HepG2 (cell line): ENCODE results near the gene BACH1. TPM values are rescaled to one million over a fixed set of nuclear protein-coding genes. Genes with fewer than 3 reads are reported as not detected.

Experiments used
- ATAC-seq: fragments of 200-7000 bp; cut with Tn5 transposase; 3 replicates; pipeline ENCODE4 v1.9.1; 2020; ENCODE audit warnings: mild to moderate bottlenecking, moderate library complexity
- BruUV-seq: library from RNA; stranded (reverse); fragments of 400-500 nt; replicated peaks from 2 replicates; lab custom pipeline; 2021; lab: Mats Ljungman, UMichigan
- CTCF ChIA-PET: fragments of 300-600 bp; formaldehyde crosslinking; extraction: SDS; loops from one replicate; lab custom pipeline; 2021; ENCODE audit warnings: low total read pairs, inconsistent platforms, low intra/inter-chr PET ratio; lab: Yijun Ruan, JAX
- POLR2A ChIA-PET: fragments of 350-600 bp; sonication (Branson Sonifier 250); formaldehyde crosslinking; loops from one replicate; lab custom pipeline; 2020; ENCODE audit warnings: antibody characterized with exemption, inconsistent platforms; lab: Yijun Ruan, JAX
- DNase-seq: peaks from one replicate; pipeline ENCODE4 v3.0.0-alpha.2; 2015; ENCODE audit warnings: low spot score
- FAIRE-seq: peaks from 3 replicates; lab custom pipeline; 2011; peaks lifted over from hg19 to GRCh38; lab: Jason Lieb, UNC
- H2AFZ ChIP-seq: one replicate; pipeline ENCODE4 v1.6.1; 2011; ENCODE audit warnings: low read length, inconsistent platforms
- H3K27ac ChIP-seq: fragments of 300-600 bp; 3 replicates; pipeline ENCODE4 v1.8.0; 2011; ENCODE audit warnings: mixed run types, mild to moderate bottlenecking, mixed read lengths, low read length, inconsistent platforms; ENCODE audit not compliant: insufficient read depth; ENCODE audit errors: extremely low read length
- H3K27me3 ChIP-seq, 2 experiments: fragments of 200-600 bp in 1 of 2; 2 replicates in 1 of 2; 3 replicates in 1 of 2; pipeline versions ENCODE4 v1.6.0 to v1.8.0; 2011; ENCODE audit warnings: low read length in 2 of 2, mild to moderate bottlenecking in 2 of 2, moderate library complexity in 2 of 2, inconsistent platforms in 1 of 2; ENCODE audit not compliant: insufficient read depth in 2 of 2, control insufficient read depth in 1 of 2
- H3K36me3 ChIP-seq, 2 experiments: fragments of 200-600 bp in 1 of 2; replicated peaks in 1 of 2; 2 replicates in 1 of 2; 3 replicates in 1 of 2; pipeline versions ENCODE4 v1.5.1 to v1.8.0; 2011; ENCODE audit warnings: low read length in 2 of 2, inconsistent platforms in 1 of 2; ENCODE audit not compliant: insufficient read depth in 2 of 2, control insufficient read depth in 1 of 2
- H3K4me1 ChIP-seq: 2 replicates; pipeline ENCODE4 v1.5.1; 2012; ENCODE audit warnings: low read length, inconsistent platforms; ENCODE audit not compliant: insufficient read depth
- H3K4me2 ChIP-seq: 2 replicates; pipeline ENCODE4 v1.6.0; 2011; ENCODE audit warnings: low read depth, low read length, inconsistent platforms
- H3K4me3 ChIP-seq, 3 experiments: fragments of 200-600 bp in 1 of 3; sonication (generic), shearing (Covaris generic) in 1 of 3; replicated peaks in 1 of 3; 2 replicates each; pipeline ENCODE4 v1.5.1; 2011 to 2016; ENCODE audit warnings: low read length in 3 of 3, inconsistent platforms in 2 of 3, low read depth in 2 of 3, mild to moderate bottlenecking in 2 of 3, control low read depth in 1 of 3, mixed read lengths in 1 of 3; ENCODE audit not compliant: insufficient read depth in 1 of 3
- H3K79me2 ChIP-seq: one replicate; pipeline ENCODE4 v1.6.1; 2011; ENCODE audit warnings: low read length, inconsistent platforms; ENCODE audit not compliant: insufficient read depth
- H3K9ac ChIP-seq: 2 replicates; pipeline ENCODE4 v1.6.0; 2011; ENCODE audit warnings: mild to moderate bottlenecking, low read depth, low read length, inconsistent platforms; ENCODE audit not compliant: insufficient read depth
- H3K9me3 ChIP-seq: 2 replicates; pipeline ENCODE4 v1.5.1; 2012; ENCODE audit warnings: mild to moderate bottlenecking, low read length
- H4K20me1 ChIP-seq: 2 replicates; pipeline ENCODE4 v1.6.0; 2011; ENCODE audit warnings: inconsistent platforms, mild to moderate bottlenecking, low read length, moderate library complexity; ENCODE audit not compliant: insufficient read depth
- CEBPB ChIP-seq: IDR thresholded peaks from 2 replicates; pipeline ENCODE4 v1.6.1; 2011; ENCODE audit warnings: low read depth, low read length, improper control_type of control experiment, borderline replicate concordance
- DRAP1 ChIP-seq: IDR thresholded peaks from 2 replicates; pipeline ENCODE4 v1.6.1; 2016; ENCODE audit warnings: missing genetic modification reagents, missing compliant biosample characterization
- GPN1 ChIP-seq: sonication (generic); formaldehyde crosslinking; IDR thresholded peaks from 2 replicates; pipeline ENCODE4 v1.5.1; 2020; ENCODE audit warnings: missing genetic modification reagents, borderline replicate concordance
- HNRNPK ChIP-seq: fragments of 200-400 bp; formaldehyde crosslinking; IDR thresholded peaks from 2 replicates; pipeline ENCODE4 v1.6.1; 2018; ENCODE audit warnings: low read length, low read depth, moderate library complexity, mild to moderate bottlenecking; ENCODE audit not compliant: poor library complexity, severe bottlenecking
- ISL2 ChIP-seq: sonication (generic); formaldehyde crosslinking; IDR thresholded peaks from 2 replicates; pipeline ENCODE4 v1.5.0; 2020; ENCODE audit warnings: missing genetic modification reagents
- JDP2 ChIP-seq: sonication (generic); formaldehyde crosslinking; IDR thresholded peaks from 2 replicates; pipeline ENCODE4 v1.8.1; 2022; ENCODE audit warnings: missing genetic modification reagents, borderline replicate concordance
- RELA ChIP-seq: sonication (generic); formaldehyde crosslinking; IDR thresholded peaks from 2 replicates; pipeline ENCODE4 v1.4.0; 2020; ENCODE audit warnings: missing genetic modification reagents
- SNAPC5 ChIP-seq: sonication (generic); formaldehyde crosslinking; IDR thresholded peaks from 2 replicates; pipeline ENCODE4 v1.8.1; 2023; ENCODE audit warnings: mild to moderate bottlenecking, missing genetic modification reagents, borderline replicate concordance
- SNRNP70 ChIP-seq: fragments of 200-400 bp; formaldehyde crosslinking; IDR thresholded peaks from 2 replicates; pipeline ENCODE4 v1.6.1; 2017; ENCODE audit warnings: mild to moderate bottlenecking, low read depth, low read length, moderate library complexity
- SPEN ChIP-seq: sonication (generic); formaldehyde crosslinking; IDR thresholded peaks from 2 replicates; pipeline ENCODE4 v1.5.1; 2020; ENCODE audit warnings: low read depth, mild to moderate bottlenecking, missing genetic modification reagents
- TCF7 ChIP-seq: sonication (generic); IDR thresholded peaks from 2 replicates; pipeline ENCODE4 v1.6.1; 2016; ENCODE audit warnings: antibody characterized with exemption, low read depth
- U2AF1 ChIP-seq: fragments of 200-400 bp; formaldehyde crosslinking; optimal IDR thresholded peaks from 2 replicates; pipeline ENCODE3; 2017; ENCODE audit warnings: mild to moderate bottlenecking, low read depth, low read length
- ZBTB26 ChIP-seq: IDR thresholded peaks from 2 replicates; pipeline ENCODE4 v1.6.1; 2016; ENCODE audit warnings: missing compliant biosample characterization, missing genetic modification reagents, borderline replicate concordance
- ZNF558 ChIP-seq: sonication (generic); formaldehyde crosslinking; IDR thresholded peaks from 2 replicates; pipeline ENCODE4 v1.9.0; 2022; ENCODE audit warnings: mild to moderate bottlenecking, missing genetic modification reagents, borderline replicate concordance
- ZNF614 ChIP-seq: IDR thresholded peaks from 2 replicates; pipeline ENCODE4 v1.6.1; 2018; ENCODE audit warnings: missing biosample characterization, missing genetic modification reagents, inconsistent platforms, borderline replicate concordance
- WGBS: methylation state at CpG from one replicate; pipeline ENCODE4 v1.1.6; 2017; ENCODE audit warnings: low lambda C conversion rate; 5-methylcytosine and 5-hydroxymethylcytosine counted together
- in situ Hi-C: cut with HindIII; loops from 2 replicates; pipeline ENCODE4 v1.10.0; 2017; ENCODE audit warnings: low pct_unique_long_range_greater_than_20kb; ENCODE audit not compliant: extremely low pct_ligation_motif_present
- intact Hi-C: fragments of 100-400 bp; cut with micrococcal nuclease; formaldehyde crosslinking; loops from one replicate; pipeline ENCODE4 v1.10.0; 2022; ENCODE audit not compliant: unreplicated experiment
- polyA plus RNA-seq, 8 experiments: library from polyadenylated mRNA; depleted of rRNA in 3 of 8; stranded (reverse) in 7 of 8; unstranded in 1 of 8; fragments of >200 nt; fragmentation: Illumina TruSeq in 4 of 8; extraction: Trizol in 4 of 8; gene quantifications; 2 replicates each; pipeline versions ENCODE4 v1.2.1 to v1.2.3, GENCODE V29; 2011 to 2016; ENCODE audit warnings: low read depth in 4 of 8, missing spikeins in 1 of 8, mixed read lengths in 1 of 8; ENCODE audit not compliant: insufficient read depth in 1 of 8
- total RNA-seq, 5 experiments: library from RNA; depleted of rRNA; stranded (reverse); fragments of >200 nt; fragmentation: Illumina TruSeq; extraction: Trizol; gene quantifications; 2 replicates each; pipeline ENCODE4 v1.2.3, GENCODE V29; 2016; ENCODE audit warnings: low read depth in 1 of 5
- TF ChIP-seq, protein P1 (sequence below): sonication (generic); formaldehyde crosslinking; IDR thresholded peaks from 2 replicates; pipeline ENCODE4 v1.5.0; 2020; ENCODE audit warnings: mild to moderate bottlenecking, missing genetic modification reagents, borderline replicate concordance
- TF ChIP-seq, protein P2 (sequence below): sonication (generic); formaldehyde crosslinking; IDR thresholded peaks from 2 replicates; pipeline ENCODE4 v1.5.0; 2020; ENCODE audit warnings: mild to moderate bottlenecking, missing genetic modification reagents

Gene BACH1
- total and polyA plus RNA-seq, 2 of the 13 experiments (the other 11 are each of a cell fraction or from before 2014, with no cell fraction given) = 16.5 to 51.7 TPM

- no TSS peak for BruUV-seq
- 94% methylated on average over 4 of the region's 4 CpGs for WGBS
- H2AFZ ChIP-seq = no peak overlapping the region
- H3K9ac ChIP-seq = no peak overlapping the region
- H3K4me2 ChIP-seq = no peak overlapping the region
- ChIA-PET CTCF (no interaction called here), POLR2A (no interaction called here)
- intact Hi-C loops = loop anchor here (5.0 to 10.0 kb wide), 2 partner anchors 52 to 85 kb away; partner anchors contain the start of gene BACH1
- no peaks in the 10 kb centered on the region for H3K27me3 ChIP-seq
- DNase-seq (no peak), ATAC-seq (no peak), FAIRE-seq (no peak)
- H3K9me3 ChIP-seq = no peaks in the 10 kb centered on the region
- no peaks in the 10 kb centered on the region for H4K20me1 ChIP-seq
- TF ChIP-seq ZBTB26 = no peak
- no peak for TF ChIP-seq DRAP1 (CRISPR knock-in tag)
- no peak for TF ChIP-seq U2AF1
- TF ChIP-seq, protein P1, sequence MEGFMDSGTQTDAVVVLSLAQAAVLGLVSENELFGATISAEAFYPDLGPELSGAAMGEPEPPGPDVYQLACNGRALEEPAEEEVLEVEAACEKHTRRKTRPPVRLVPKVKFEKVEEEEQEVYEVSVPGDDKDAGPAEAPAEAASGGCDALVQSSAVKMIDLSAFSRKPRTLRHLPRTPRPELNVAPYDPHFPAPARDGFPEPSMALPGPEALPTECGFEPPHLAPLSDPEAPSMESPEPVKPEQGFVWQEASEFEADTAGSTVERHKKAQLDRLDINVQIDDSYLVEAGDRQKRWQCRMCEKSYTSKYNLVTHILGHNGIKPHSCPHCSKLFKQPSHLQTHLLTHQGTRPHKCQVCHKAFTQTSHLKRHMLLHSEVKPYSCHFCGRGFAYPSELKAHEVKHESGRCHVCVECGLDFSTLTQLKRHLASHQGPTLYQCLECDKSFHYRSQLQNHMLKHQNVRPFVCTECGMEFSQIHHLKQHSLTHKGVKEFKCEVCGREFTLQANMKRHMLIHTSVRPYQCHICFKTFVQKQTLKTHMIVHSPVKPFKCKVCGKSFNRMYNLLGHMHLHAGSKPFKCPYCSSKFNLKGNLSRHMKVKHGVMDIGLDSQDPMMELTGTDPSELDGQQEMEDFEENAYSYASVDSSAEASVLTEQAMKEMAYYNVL (CRISPR knock-in tag) = no peak
- no peak for TF ChIP-seq GPN1 (CRISPR knock-in tag)
- TF ChIP-seq ZNF614 (CRISPR knock-in tag) = no peak
- no peak for TF ChIP-seq CEBPB
- TF ChIP-seq RELA (CRISPR knock-in tag) = no peak
- TF ChIP-seq TCF7 = no peak
- no peak for TF ChIP-seq HNRNPK
- TF ChIP-seq SPEN (CRISPR knock-in tag) = no peak
- TF ChIP-seq SNRNP70 = no peak
- TF ChIP-seq SNAPC5 (CRISPR knock-in tag) = no peak
- TF ChIP-seq, protein P2, sequence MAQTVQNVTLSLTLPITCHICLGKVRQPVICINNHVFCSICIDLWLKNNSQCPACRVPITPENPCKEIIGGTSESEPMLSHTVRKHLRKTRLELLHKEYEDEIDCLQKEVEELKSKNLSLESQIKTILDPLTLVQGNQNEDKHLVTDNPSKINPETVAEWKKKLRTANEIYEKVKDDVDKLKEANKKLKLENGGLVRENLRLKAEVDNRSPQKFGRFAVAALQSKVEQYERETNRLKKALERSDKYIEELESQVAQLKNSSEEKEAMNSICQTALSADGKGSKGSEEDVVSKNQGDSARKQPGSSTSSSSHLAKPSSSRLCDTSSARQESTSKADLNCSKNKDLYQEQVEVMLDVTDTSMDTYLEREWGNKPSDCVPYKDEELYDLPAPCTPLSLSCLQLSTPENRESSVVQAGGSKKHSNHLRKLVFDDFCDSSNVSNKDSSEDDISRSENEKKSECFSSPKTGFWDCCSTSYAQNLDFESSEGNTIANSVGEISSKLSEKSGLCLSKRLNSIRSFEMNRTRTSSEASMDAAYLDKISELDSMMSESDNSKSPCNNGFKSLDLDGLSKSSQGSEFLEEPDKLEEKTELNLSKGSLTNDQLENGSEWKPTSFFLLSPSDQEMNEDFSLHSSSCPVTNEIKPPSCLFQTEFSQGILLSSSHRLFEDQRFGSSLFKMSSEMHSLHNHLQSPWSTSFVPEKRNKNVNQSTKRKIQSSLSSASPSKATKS (CRISPR knock-in tag) = no peak
- no peak for TF ChIP-seq JDP2 (CRISPR knock-in tag)
- TF ChIP-seq ISL2 (CRISPR knock-in tag) = no peak
- TF ChIP-seq ZNF558 = no peak
- peaks cover 24% of the 10 kb centered on the region for H3K4me1 ChIP-seq
- in situ Hi-C loops = loop anchor here (5.0 kb wide), 1 partner anchor 187 kb away; no protein-coding TSS in a partner anchor
- H3K79me2 ChIP-seq = no peaks in the 10 kb centered on the region
- no peak overlapping the region for H3K4me3 ChIP-seq
- H3K36me3 ChIP-seq = peaks cover 1 to 12% of the 10 kb centered on the region in 2 experiments; a peak in 2 of 5 replicates
- H3K27ac ChIP-seq = no peak overlapping the region
Observed at GRCh38 chr21:29349702-29350101, 51.0 kb downstream of the BACH1 start.
